ENCODE data around the gene MKRN2OS. TPM values are rescaled to one million over a fixed set of nuclear protein-coding genes. Genes with fewer than 3 reads are reported as not detected.

The MKRN2OS gene
- total RNA-seq, 2 experiments from 2014 or later = not detected

DNA sequence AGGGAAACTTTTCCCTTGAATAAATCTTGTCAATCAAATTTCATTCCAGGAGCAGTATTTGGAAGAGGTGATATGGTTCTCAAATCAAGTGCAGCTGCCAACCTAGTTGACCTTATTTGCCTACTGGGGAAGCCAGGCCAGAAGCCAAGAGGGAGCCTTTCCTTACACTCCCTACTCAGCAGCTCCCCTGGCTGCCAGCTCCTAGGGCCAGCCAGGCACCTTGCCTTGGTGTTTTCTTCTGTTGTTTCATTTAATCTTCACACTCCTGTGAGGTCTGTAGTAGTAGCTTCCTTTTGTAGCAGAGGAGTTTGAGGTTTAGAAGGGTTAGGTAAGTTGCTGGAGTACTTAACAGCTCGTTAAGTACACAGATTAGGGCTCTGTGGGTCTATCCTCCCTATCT is 22.6 kb downstream of the MKRN2OS start:
- Histone ChIP-seq H3K79me2 (ENCODE audit: insufficient read depth, low read depth, low read length) (no peaks in the 10 kb centered on the region), H2AFZ (ENCODE audit: low read length) (no peak overlapping the region), H3K9me2 (ENCODE audit: insufficient read depth, low read length) (no peaks in the 10 kb centered on the region), H3K27ac (ENCODE audit: low read depth, low read length, poor library complexity, severe bottlenecking) (no peak overlapping the region), H3K9me3 (ENCODE audit: low read length) (no peaks in the 10 kb centered on the region), H4K20me1 (ENCODE audit: insufficient read depth, low read length) (no peaks in the 10 kb centered on the region), H3K36me3 (ENCODE audit: insufficient read depth, low read length) (peaks cover 81% of the 10 kb centered on the region), H3K4me1 (ENCODE audit: insufficient read depth, low read length, poor library complexity, severe bottlenecking) (no peaks in the 10 kb centered on the region), H3K4me2 (ENCODE audit: low read length) (no peak overlapping the region), H3K4me3 (ENCODE audit: low read depth, low read length, poor library complexity, severe bottlenecking) (no peak overlapping the region)
- intact Hi-C loops (cut with micrococcal nuclease; ENCODE audit: unreplicated experiment) = no loop called here
- no peak for DNase-seq (ENCODE audit: low spot score)
- ChIA-PET CTCF (ENCODE audit: unreplicated experiment) (no interaction called here), POLR2A (interaction anchor here (0.6 to 1.4 kb wide), 2 partner anchors 14 to 295 kb away, joined by 3 to 5 read pairs; no protein-coding TSS in a partner anchor)
- BruUV-seq (replicated peaks) = no TSS peak
- TF ChIP-seq, protein P1, sequence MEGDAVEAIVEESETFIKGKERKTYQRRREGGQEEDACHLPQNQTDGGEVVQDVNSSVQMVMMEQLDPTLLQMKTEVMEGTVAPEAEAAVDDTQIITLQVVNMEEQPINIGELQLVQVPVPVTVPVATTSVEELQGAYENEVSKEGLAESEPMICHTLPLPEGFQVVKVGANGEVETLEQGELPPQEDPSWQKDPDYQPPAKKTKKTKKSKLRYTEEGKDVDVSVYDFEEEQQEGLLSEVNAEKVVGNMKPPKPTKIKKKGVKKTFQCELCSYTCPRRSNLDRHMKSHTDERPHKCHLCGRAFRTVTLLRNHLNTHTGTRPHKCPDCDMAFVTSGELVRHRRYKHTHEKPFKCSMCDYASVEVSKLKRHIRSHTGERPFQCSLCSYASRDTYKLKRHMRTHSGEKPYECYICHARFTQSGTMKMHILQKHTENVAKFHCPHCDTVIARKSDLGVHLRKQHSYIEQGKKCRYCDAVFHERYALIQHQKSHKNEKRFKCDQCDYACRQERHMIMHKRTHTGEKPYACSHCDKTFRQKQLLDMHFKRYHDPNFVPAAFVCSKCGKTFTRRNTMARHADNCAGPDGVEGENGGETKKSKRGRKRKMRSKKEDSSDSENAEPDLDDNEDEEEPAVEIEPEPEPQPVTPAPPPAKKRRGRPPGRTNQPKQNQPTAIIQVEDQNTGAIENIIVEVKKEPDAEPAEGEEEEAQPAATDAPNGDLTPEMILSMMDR (conservative IDR thresholded peaks at IDR 0.05; ENCODE audit: low read length) = no peak
- no peak for TF ChIP-seq EZH2phosphoT487 (IDR thresholded peaks at IDR 0.05; ENCODE audit: borderline replicate concordance, low read depth, low read length)

DNA sequence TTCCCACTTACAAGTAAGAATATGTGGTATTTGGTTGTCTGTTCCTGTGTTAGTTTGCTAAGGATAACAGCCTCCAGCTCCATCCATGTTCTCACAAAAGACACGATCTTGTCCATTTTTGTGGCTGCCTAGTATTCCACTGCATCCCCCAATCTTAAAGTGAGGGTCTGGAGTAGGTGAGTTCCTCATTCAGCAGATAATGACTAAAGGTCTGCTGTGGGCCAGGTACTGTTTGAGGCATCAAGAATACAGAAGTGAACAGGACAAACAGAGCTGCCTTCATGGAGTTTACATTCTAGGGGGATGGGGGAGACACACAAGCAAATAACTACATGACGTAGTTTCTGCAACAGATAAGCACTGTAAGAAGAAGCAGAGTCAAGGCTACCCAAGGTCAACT is 24.3 kb downstream of the MKRN2OS start:
- POLR2A ChIA-PET = interaction anchor here (0.6 kb wide), 1 partner anchor 126 kb away, joined by 3 read pairs; no protein-coding TSS in a partner anchor
- intact Hi-C loops (cut with micrococcal nuclease; ENCODE audit: unreplicated experiment) = no loop called here
- CTCF ChIA-PET (ENCODE audit: unreplicated experiment) = no interaction called here

DNA sequence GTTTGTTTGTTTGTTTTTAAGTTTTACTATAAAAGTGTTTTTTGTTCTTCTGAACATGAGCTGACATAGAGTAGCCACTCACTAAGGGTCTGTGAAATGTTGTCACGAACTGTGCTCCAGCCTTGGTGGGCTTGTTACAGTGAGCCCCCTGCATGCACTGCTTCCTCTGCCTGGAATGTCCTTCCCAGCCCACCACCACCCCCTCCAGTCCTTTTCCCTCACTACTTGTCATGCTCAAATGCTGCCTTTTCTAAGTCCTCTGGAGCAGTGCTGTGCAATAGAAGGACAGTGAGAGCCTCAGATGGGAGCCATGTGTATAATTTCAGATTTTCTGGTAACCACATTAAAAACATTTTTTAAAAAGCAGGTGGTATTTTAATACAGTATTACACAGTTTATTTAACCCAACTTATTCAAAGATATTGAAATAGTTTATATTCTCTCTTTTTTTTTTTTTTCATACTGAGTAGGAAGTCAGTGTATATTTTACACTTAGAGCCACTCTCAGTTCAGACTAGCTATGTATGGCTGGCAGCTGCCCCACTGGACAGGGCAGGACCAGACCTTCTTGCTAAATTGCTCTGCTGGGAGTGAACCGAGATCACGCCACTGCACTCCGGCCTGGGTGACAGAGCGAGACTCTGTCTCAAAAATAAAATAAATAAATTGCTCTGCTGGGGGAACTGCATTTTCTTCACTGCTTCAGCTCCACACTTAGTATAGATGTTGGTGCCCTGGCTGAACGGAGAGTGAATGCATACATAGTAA is 26.9 kb downstream of the MKRN2OS start:
- no peak overlapping the region for H3K27ac ChIP-seq (ENCODE audit: low read depth, low read length, poor library complexity, severe bottlenecking)
- no peaks in the 10 kb centered on the region for H3K79me2 ChIP-seq (ENCODE audit: insufficient read depth, low read depth, low read length)
- no peaks in the 10 kb centered on the region for H3K9me2 ChIP-seq (ENCODE audit: insufficient read depth, low read length)
- BruUV-seq (replicated peaks) = no TSS peak
- peaks cover 78% of the 10 kb centered on the region for H3K36me3 ChIP-seq (ENCODE audit: insufficient read depth, low read length)
- ChIA-PET POLR2A (no interaction called here), CTCF (ENCODE audit: unreplicated experiment) (no interaction called here)
- no peak overlapping the region for H3K4me2 ChIP-seq (ENCODE audit: low read length)
- intact Hi-C loops (cut with micrococcal nuclease; ENCODE audit: unreplicated experiment) = no loop called here
- no peaks in the 10 kb centered on the region for H4K20me1 ChIP-seq (ENCODE audit: insufficient read depth, low read length)
- no peak overlapping the region for H3K4me3 ChIP-seq (ENCODE audit: low read depth, low read length, poor library complexity, severe bottlenecking)
- DNase-seq (ENCODE audit: low spot score) = no peak
- no peaks in the 10 kb centered on the region for H3K4me1 ChIP-seq (ENCODE audit: insufficient read depth, low read length, poor library complexity, severe bottlenecking)
- H2AFZ ChIP-seq (ENCODE audit: low read length) = no peak overlapping the region
- TF ChIP-seq, protein P1 (conservative IDR thresholded peaks at IDR 0.05; ENCODE audit: low read length) = no peak
- TF ChIP-seq EZH2phosphoT487 (IDR thresholded peaks at IDR 0.05; ENCODE audit: borderline replicate concordance, low read depth, low read length) = no peak
- H3K9me3 ChIP-seq (ENCODE audit: low read length) = no peaks in the 10 kb centered on the region

More for the DNA sequence above, 24.3 kb downstream of the MKRN2OS start:
- Histone ChIP-seq H3K9me3 (ENCODE audit: low read length) (no peaks in the 10 kb centered on the region), H3K4me2 (ENCODE audit: low read length) (no peak overlapping the region), H3K36me3 (ENCODE audit: insufficient read depth, low read length) (peaks cover 75% of the 10 kb centered on the region), H3K79me2 (ENCODE audit: insufficient read depth, low read depth, low read length) (no peaks in the 10 kb centered on the region), H4K20me1 (ENCODE audit: insufficient read depth, low read length) (no peaks in the 10 kb centered on the region), H3K4me3 (ENCODE audit: low read depth, low read length, poor library complexity, severe bottlenecking) (no peak overlapping the region), H2AFZ (ENCODE audit: low read length) (no peak overlapping the region), H3K4me1 (ENCODE audit: insufficient read depth, low read length, poor library complexity, severe bottlenecking) (no peaks in the 10 kb centered on the region), H3K9me2 (ENCODE audit: insufficient read depth, low read length) (no peaks in the 10 kb centered on the region), H3K27ac (ENCODE audit: low read depth, low read length, poor library complexity, severe bottlenecking) (no peak overlapping the region)
- no peak for DNase-seq (ENCODE audit: low spot score)
- no peak for TF ChIP-seq EZH2phosphoT487 (IDR thresholded peaks at IDR 0.05; ENCODE audit: borderline replicate concordance, low read depth, low read length)
- BruUV-seq (replicated peaks) = no TSS peak

Measured in OCI-LY7 (cell line).